Measurements from ENCODE around the gene CPAMD8. TPM values are rescaled to one million over a fixed set of nuclear protein-coding genes. Genes with fewer than 3 reads are reported as not detected.
"Not testable (repeated sequence)": the region's sequence is repeated elsewhere in the genome, so short reads cannot be mapped to it uniquely, and the experiment has no call there.

Gene CPAMD8
- total RNA-seq, 4 donors from 2014 or later, result 6.0 to 15.6 (median 7.6) TPM

- no peak overlapping the region for H3K4me3 ChIP-seq
- H3K36me3 ChIP-seq, result no peaks in the 10 kb centered on the region
- H3K27ac ChIP-seq, result no peak overlapping the region
- H3K9me3 ChIP-seq, result no peaks in the 10 kb centered on the region
- DNase-seq (no peak), ATAC-seq (no peak)
- H3K4me1 ChIP-seq, result no peaks in the 10 kb centered on the region
- in situ Hi-C loops (cut with MboI; ENCODE audit: low sequenced_read_pairs in 4 of 4) (no loop called here), intact Hi-C loops (cut with DNase I; ENCODE audit: low total_unique reads) (no loop called here)
- no peaks in the 10 kb centered on the region for H3K27me3 ChIP-seq
- TF ChIP-seq CTCF (IDR thresholded peaks at IDR 0.05 in 4 of 5, conservative IDR thresholded peaks at IDR 0.05 in 1 of 5), result no peak
- no peak for TF ChIP-seq POLR2A (IDR thresholded peaks at IDR 0.05)
Observed at GRCh38 chr19:16943942-16944625, 82.5 kb downstream of the CPAMD8 start.

- H3K4me1 ChIP-seq; H3K27ac ChIP-seq; H3K27me3 ChIP-seq; DNase-seq; H3K9me3 ChIP-seq; in situ Hi-C loops (cut with MboI; ENCODE audit: low sequenced_read_pairs in 4 of 4); ATAC-seq; intact Hi-C loops (cut with DNase I; ENCODE audit: low total_unique reads); H3K36me3 ChIP-seq; H3K4me3 ChIP-seq: not testable (repeated sequence)
Observed at GRCh38 chr19:16943090-16943489, 83.5 kb downstream of the CPAMD8 start.

- H3K9me3 ChIP-seq, result no peaks in the 10 kb centered on the region
- DNase-seq, result no peak
- ATAC-seq, result no peak
- H3K27me3 ChIP-seq, result no peaks in the 10 kb centered on the region
- no peak overlapping the region for H3K4me3 ChIP-seq
- no peaks in the 10 kb centered on the region for H3K36me3 ChIP-seq
- in situ Hi-C loops (cut with MboI; ENCODE audit: low sequenced_read_pairs in 4 of 4) (no loop called here), intact Hi-C loops (cut with DNase I; ENCODE audit: low total_unique reads) (no loop called here)
- H3K27ac ChIP-seq, result no peak overlapping the region
- H3K4me1 ChIP-seq, result no peaks in the 10 kb centered on the region
- TF ChIP-seq POLR2A (IDR thresholded peaks at IDR 0.05) (no peak), CTCF (IDR thresholded peaks at IDR 0.05 in 4 of 5, conservative IDR thresholded peaks at IDR 0.05 in 1 of 5) (no peak)
Observed at GRCh38 chr19:16942583-16942982, 84.0 kb downstream of the CPAMD8 start.

GRCh38 chr19:16940626-16941025, 86.0 kb downstream of the CPAMD8 start:
- intact Hi-C loops (cut with DNase I; ENCODE audit: low total_unique reads), result no loop called here
- Histone ChIP-seq H3K9me3 (no peaks in the 10 kb centered on the region), H3K4me3 (no peak overlapping the region), H3K36me3 (no peaks in the 10 kb centered on the region), H3K4me1 (no peaks in the 10 kb centered on the region), H3K27ac (no peak overlapping the region), H3K27me3 (no peaks in the 10 kb centered on the region)
- ATAC-seq (no peak), DNase-seq (no peak)
- in situ Hi-C loops (cut with MboI; ENCODE audit: low sequenced_read_pairs in 4 of 4), result no loop called here
- TF ChIP-seq POLR2A (IDR thresholded peaks at IDR 0.05) (no peak), CTCF (IDR thresholded peaks at IDR 0.05 in 4 of 5, conservative IDR thresholded peaks at IDR 0.05 in 1 of 5) (no peak)

- H3K4me1 ChIP-seq; in situ Hi-C loops (cut with MboI; ENCODE audit: low sequenced_read_pairs in 4 of 4); ATAC-seq; H3K9me3 ChIP-seq; intact Hi-C loops (cut with DNase I; ENCODE audit: low total_unique reads); H3K36me3 ChIP-seq; H3K4me3 ChIP-seq; H3K27me3 ChIP-seq; DNase-seq; H3K27ac ChIP-seq: not testable (repeated sequence)
Observed at GRCh38 chr19:16940063-16940462, 86.5 kb downstream of the CPAMD8 start.

GRCh38 chr19:16938211-16938610, 88.4 kb downstream of the CPAMD8 start:
- in situ Hi-C loops (cut with MboI; ENCODE audit: low sequenced_read_pairs in 4 of 4), result no loop called here
- no peak overlapping the region for H3K27ac ChIP-seq
- ATAC-seq (no peak), DNase-seq (no peak)
- no peaks in the 10 kb centered on the region for H3K9me3 ChIP-seq
- no peaks in the 10 kb centered on the region for H3K36me3 ChIP-seq
- intact Hi-C loops (cut with DNase I; ENCODE audit: low total_unique reads), result no loop called here
- no peaks in the 10 kb centered on the region for H3K27me3 ChIP-seq
- no peak for TF ChIP-seq CTCF (IDR thresholded peaks at IDR 0.05 in 4 of 5, conservative IDR thresholded peaks at IDR 0.05 in 1 of 5)
- no peaks in the 10 kb centered on the region for H3K4me1 ChIP-seq
- no peak overlapping the region for H3K4me3 ChIP-seq

GRCh38 chr19:16937796-16938195, 88.8 kb downstream of the CPAMD8 start:
- H3K27ac ChIP-seq; H3K9me3 ChIP-seq; H3K36me3 ChIP-seq; intact Hi-C loops (cut with DNase I; ENCODE audit: low total_unique reads); H3K27me3 ChIP-seq; in situ Hi-C loops (cut with MboI; ENCODE audit: low sequenced_read_pairs in 4 of 4); H3K4me1 ChIP-seq; ATAC-seq; DNase-seq; H3K4me3 ChIP-seq: not testable (repeated sequence)
